ENCODE results near the gene APBB2.

GRCh38 chr4:40858962-40859361 lies 355.4 kb downstream of the APBB2 start:
- no peak for TF ChIP-seq MAX (CRISPR knock-in tag; IDR thresholded peaks at IDR 0.05)
- no peak for TF ChIP-seq STAT6 (CRISPR knock-in tag; conservative IDR thresholded peaks at IDR 0.05; ENCODE audit: low read depth)
- no peak for TF ChIP-seq MLX (CRISPR knock-in tag; IDR thresholded peaks at IDR 0.05)
- TF ChIP-seq PREB (CRISPR knock-in tag; IDR thresholded peaks at IDR 0.05; ENCODE audit: borderline replicate concordance) = no peak
- no peak for TF ChIP-seq TCF7 (CRISPR knock-in tag; IDR thresholded peaks at IDR 0.05; ENCODE audit: low read depth)
- TF ChIP-seq ATF6 (CRISPR knock-in tag; IDR thresholded peaks at IDR 0.05) = no peak
- no peak for TF ChIP-seq CTCF (IDR thresholded peaks at IDR 0.05)
- no peak for TF ChIP-seq ARID4B (CRISPR knock-in tag; IDR thresholded peaks at IDR 0.05; ENCODE audit: borderline replicate concordance)
- no peak for TF ChIP-seq AFF4 (CRISPR knock-in tag; IDR thresholded peaks at IDR 0.05; ENCODE audit: borderline replicate concordance)
- no peak for TF ChIP-seq FOXJ3 (CRISPR knock-in tag; IDR thresholded peaks at IDR 0.05; ENCODE audit: borderline replicate concordance)
- TF ChIP-seq ZBTB43 (CRISPR knock-in tag; IDR thresholded peaks at IDR 0.05) = no peak
- TF ChIP-seq ELF4 (CRISPR knock-in tag; IDR thresholded peaks at IDR 0.05; ENCODE audit: low read depth) = no peak
- TF ChIP-seq SMAD3 (CRISPR knock-in tag; IDR thresholded peaks at IDR 0.05; ENCODE audit: borderline replicate concordance) = no peak
- no peak for TF ChIP-seq ETV6 (CRISPR knock-in tag; IDR thresholded peaks at IDR 0.05)
